Stimulated activated CD4-positive, alpha-beta T cell treated with anti-CD3 and anti-CD28 coated beads, Interleukin-2, amount 100 ng/mL, for 4 hours (primary cell): ENCODE results near the gene METAP2.

Source experiments
- DNase-seq: peaks from one replicate; pipeline ENCODE4 v3.0.0-alpha.2; 2020; ENCODE audit warnings: low read depth

Gene METAP2

DNA sequence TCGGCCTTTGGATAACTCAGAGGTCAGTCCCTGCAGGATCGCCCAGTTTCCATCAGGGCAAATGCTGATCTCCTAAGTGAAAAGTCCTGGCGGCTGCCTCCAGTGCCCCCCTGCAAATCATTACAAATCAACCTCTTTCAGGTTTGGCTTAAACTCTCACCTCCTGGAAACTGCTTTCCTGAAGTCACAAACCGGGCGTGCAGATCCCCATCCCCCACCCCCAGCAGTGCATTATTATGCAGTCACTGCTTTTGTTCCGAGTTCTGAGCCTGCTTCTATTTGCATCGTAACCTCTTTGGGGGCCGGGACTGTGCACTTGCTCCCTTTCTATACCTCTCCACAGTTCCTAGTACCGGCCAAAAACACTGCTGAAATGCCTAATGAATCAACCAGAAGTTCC is 77.4 kb downstream of the METAP2 start, which contains the start of gene USP44:
USP44 (minus strand) TSS at position 172 of the 400 bp plus-strand sequence. CDS start 17,220 bp downstream, outside the sequence.
- no peak for DNase-seq

DNA sequence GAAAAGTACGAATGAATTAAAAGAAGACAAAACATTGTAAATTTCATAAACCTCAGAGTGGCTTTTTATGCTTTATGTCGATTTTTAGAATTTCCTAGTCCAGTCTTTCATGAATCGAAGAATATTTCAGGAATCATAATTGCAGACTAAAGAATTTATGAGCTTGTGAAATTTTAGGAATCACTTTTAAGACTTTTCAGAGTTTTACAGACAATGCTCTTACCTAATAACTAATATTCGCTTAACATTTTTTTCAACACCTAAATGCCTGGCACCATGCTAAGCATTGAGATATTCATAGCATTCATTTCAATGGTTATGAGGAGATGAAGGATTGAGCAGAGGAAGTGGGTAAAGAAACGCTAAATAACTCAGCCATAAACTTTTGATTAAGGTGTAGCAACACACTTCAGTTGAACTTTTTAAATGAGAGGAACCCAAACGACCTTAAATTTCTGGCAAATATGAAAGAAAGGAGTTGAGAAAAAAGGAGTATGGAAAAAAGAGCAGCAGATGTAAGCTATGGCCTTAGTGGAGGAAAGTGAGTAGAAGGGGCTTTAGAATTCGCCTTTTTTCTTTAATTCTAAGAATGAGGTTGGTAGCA is 78.1 kb downstream of the METAP2 start:
- DNase-seq = no peak

DNA sequence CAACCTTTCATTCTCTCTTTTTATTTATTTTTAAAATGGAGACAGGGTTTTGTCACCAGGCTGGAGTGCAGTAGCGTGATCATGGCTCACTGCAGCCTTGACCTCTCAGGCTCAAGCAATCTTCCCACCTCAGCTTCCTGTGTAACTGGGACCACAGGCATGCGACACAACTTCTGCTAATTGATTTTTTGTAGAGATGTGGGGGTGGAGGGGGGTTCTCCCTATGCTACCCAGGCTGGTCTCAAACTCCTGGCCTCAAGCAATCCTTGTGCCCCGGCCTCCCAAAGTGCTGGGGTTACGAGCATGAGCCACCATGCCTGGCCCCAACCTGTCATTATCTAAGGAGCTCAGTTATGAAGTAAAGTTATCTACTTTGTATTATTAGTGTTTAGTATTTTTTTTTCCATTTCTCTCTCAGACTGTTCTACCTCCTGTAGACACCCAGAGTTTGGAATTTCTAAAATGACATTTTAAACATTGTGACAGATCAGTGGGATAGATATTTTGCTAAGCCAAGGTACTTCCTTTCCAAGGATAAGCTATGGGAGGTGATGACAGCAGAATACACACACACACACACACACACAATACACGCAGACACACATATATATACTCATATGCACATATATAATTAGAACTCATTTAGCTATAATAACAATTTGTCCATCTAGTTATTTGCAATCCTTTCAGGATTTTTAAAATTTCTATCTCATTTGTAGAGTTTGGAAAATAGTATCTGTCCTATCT is 79.4 kb downstream of the METAP2 start:
- no peak for DNase-seq

DNA sequence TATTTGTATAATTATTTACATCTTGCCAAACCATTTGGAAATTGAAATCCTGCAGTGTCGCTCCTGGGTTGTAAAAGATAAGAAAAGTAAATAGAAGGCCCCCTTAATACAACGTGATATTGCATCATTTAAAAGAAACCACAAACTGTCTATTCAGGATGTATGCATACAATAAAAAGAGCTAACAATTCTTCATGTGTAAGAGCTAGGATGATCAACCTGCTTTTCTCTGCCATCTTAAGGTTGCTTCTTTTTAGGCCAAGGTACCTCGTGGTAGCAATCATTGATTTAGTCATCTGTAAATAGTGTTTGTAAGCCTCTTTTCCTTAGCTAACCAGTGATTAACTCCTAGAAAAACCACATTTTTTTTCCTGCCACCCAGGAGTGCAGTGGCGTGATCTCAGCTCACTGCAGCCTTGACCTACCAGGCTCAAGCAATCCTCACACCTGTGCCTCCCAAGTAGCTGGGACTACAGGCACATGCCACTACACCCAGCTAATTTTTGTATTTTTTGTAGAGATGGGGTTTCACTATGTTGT is 80.7 kb downstream of the METAP2 start:
- DNase-seq = no peak

DNA sequence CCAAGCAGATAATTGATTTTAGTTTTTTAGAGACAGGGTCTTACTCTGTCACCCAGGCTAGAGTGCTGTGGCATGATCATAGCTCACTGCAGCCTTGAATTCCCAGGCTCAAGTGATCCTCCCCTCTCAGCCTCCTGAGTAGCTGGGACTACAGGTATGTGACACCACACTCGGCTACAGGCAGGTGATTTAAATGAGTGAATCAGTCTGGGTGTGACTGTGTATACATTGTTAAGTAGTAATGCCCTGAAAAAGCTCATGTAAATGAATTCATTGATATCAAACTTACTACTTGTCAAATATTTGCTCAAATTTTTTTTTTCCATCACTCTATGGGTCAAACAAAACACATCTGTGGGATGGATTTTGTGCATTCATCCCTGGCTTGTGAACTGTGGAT is 83.7 kb downstream of the METAP2 start:
- no peak for DNase-seq
